Vagina (tissue), 2 donors: ENCODE data around the gene IRF9. TPM values are rescaled to one million over a fixed set of nuclear protein-coding genes. Genes with fewer than 3 reads are reported as not detected.
A peak's percentile ranks its signal among the peaks of the same experiment; 100 is the strongest.

ENCODE experiments used
- DNase-seq, 2 donors: peaks; one replicate each; pipeline ENCODE4 v3.0.0-alpha.2; 2017; ENCODE audit errors: extremely low spot score in 2 of 2
- H3K27ac ChIP-seq: fragments of 200-600 bp; sonication (generic); one replicate; pipeline ENCODE4 v1.5.1; 2019
- H3K27me3 ChIP-seq: fragments of 200-600 bp; sonication (generic); one replicate; pipeline ENCODE4 v1.5.1; 2019
- H3K36me3 ChIP-seq, 2 donors: fragments of 200-600 bp; sonication (generic); one replicate each; pipeline ENCODE4 v1.5.1; 2017 to 2019
- H3K4me1 ChIP-seq: fragments of 200-600 bp; sonication (generic); one replicate; pipeline ENCODE4 v1.5.1; 2019
- H3K4me3 ChIP-seq, 2 donors: fragments of 200-600 bp; sonication (generic); 1 replicate in 1 of 2; 2 replicates in 1 of 2; pipeline ENCODE4 v1.5.1; 2016 to 2019
- H3K9me3 ChIP-seq: fragments of 200-600 bp; sonication (generic); one replicate; pipeline ENCODE4 v1.5.1; 2019
- POLR2A ChIP-seq, 2 donors: fragments of 450-650 bp; IDR thresholded peaks; one replicate each; pipeline ENCODE4 v1.6.1; 2017; ENCODE audit warnings: antibody characterized with exemption in 2 of 2, mild to moderate bottlenecking in 2 of 2, moderate library complexity in 2 of 2
- POLR2AphosphoS5 ChIP-seq, 2 donors: sonication (generic); formaldehyde crosslinking; IDR thresholded peaks; one replicate each; pipeline ENCODE4 v1.9.0; 2017; ENCODE audit warnings: antibody characterized with exemption in 2 of 2, mild to moderate bottlenecking in 2 of 2, low read depth in 1 of 2; ENCODE audit not compliant: insufficient read depth in 1 of 2
- intact Hi-C: fragments of 100-400 bp; cut with DNase I; formaldehyde crosslinking; loops from one replicate; pipeline ENCODE4 v1.15.1; 2023
- total RNA-seq: library from RNA; depleted of rRNA; stranded (reverse); fragments of >200 nt; gene quantifications from one replicate; pipeline ENCODE4 v1.2.3, GENCODE V29; 2016
- TF ChIP-seq, protein P1 (sequence below), 3 experiments: fragments of 450-650 bp in 2 of 3; fragments of 200-600 bp in 1 of 3; sonication (generic) in 1 of 3; IDR thresholded peaks; one replicate each; pipeline ENCODE4 v1.5.1; 2017 to 2019; ENCODE audit warnings: antibody characterized with exemption in 3 of 3, mild to moderate bottlenecking in 2 of 3, moderate library complexity in 2 of 3

The IRF9 gene
- total RNA-seq, 1 donor from 2014 or later: 55.0 TPM

DNA sequence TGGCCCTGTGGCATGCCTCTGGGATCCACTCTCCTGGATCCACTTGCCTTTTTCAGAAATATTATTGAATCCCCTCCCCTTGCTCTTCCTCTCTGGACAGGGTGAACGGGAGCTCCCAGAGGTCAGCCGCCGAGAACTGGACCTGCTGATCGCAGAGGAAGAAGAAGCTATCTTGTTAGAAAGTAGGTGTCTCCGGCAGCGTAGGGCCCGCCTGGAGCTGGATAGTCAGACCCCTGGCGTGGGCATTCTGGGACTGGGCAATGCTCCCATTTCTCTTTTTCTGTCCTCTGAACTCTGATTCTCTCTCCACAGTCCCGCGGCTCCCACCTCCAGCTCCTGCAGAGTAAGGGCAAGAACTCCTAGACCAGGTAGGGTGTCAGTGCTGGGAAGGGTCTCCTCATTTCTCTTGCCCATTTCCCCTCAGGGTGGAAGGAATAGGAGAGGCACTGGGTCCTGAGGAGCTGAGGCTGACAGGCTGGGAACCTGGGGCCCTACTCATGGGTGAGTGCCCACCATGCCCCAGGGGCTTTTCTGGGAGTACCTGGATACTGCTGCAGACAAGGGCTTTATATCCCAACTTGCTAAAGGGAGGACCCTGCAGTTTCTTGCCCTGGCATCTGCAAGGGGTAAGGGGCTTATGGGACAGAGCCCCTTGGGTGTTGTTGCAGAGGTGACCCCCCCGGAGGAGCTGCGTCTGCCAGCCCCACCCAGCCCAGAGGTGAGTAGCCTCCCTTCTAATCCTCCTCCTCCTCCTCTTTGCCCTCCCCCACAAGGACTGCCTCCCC lies 16.2 kb downstream of the IRF9 start:
- intact Hi-C loops: no loop called here
- H3K4me1 ChIP-seq: peaks cover 16% of the 10 kb centered on the region
- H3K4me3 ChIP-seq: no peak overlapping the region
- H3K27ac ChIP-seq: no peak overlapping the region
- H3K9me3 ChIP-seq: no peaks in the 10 kb centered on the region
- TF ChIP-seq, protein P1, sequence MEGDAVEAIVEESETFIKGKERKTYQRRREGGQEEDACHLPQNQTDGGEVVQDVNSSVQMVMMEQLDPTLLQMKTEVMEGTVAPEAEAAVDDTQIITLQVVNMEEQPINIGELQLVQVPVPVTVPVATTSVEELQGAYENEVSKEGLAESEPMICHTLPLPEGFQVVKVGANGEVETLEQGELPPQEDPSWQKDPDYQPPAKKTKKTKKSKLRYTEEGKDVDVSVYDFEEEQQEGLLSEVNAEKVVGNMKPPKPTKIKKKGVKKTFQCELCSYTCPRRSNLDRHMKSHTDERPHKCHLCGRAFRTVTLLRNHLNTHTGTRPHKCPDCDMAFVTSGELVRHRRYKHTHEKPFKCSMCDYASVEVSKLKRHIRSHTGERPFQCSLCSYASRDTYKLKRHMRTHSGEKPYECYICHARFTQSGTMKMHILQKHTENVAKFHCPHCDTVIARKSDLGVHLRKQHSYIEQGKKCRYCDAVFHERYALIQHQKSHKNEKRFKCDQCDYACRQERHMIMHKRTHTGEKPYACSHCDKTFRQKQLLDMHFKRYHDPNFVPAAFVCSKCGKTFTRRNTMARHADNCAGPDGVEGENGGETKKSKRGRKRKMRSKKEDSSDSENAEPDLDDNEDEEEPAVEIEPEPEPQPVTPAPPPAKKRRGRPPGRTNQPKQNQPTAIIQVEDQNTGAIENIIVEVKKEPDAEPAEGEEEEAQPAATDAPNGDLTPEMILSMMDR (IDR thresholded peaks at IDR 0.05): no peak
- no peak for TF ChIP-seq POLR2A (IDR thresholded peaks at IDR 0.05)
- TF ChIP-seq POLR2AphosphoS5 (IDR thresholded peaks at IDR 0.05; ENCODE audit: insufficient read depth in 1 of 2, low read depth in 1 of 2): no peak
- H3K36me3 ChIP-seq: peaks cover 0 to 4% of the 10 kb centered on the region in 2 donors
- H3K27me3 ChIP-seq: no peaks in the 10 kb centered on the region
- DNase-seq: no peak

DNA sequence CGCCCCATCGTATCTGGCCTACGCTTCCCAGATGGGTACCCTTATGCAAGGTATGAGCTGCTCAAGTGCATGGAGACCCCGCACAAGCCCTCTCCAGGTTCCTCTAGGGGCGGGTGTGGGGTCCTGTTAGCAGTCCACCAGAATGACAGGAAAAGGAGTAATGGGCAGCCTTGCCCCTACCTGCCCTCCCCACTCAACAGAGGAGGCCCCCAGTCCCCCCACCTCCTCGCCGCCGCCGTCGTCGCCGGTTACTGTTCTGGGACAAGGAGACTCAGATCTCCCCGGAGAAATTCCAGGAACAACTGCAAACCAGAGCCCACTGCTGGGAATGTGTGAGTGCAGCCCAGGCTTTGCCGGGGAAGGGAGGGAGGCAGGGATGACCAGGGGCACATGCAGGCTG lies 16.8 kb downstream of the IRF9 start:
- no peaks in the 10 kb centered on the region for H3K27me3 ChIP-seq
- H3K4me3 ChIP-seq: no peak overlapping the region
- no peak for DNase-seq
- H3K27ac ChIP-seq: no peak overlapping the region
- peaks cover 0 to 6% of the 10 kb centered on the region in 2 donors for H3K36me3 ChIP-seq
- no peaks in the 10 kb centered on the region for H3K9me3 ChIP-seq
- intact Hi-C loops: no loop called here
- TF ChIP-seq POLR2AphosphoS5 (IDR thresholded peaks at IDR 0.05; ENCODE audit: insufficient read depth in 1 of 2, low read depth in 1 of 2) (no peak), POLR2A (IDR thresholded peaks at IDR 0.05) (no peak)
- TF ChIP-seq, protein P1 (IDR thresholded peaks at IDR 0.05): no peak
- H3K4me1 ChIP-seq: peaks cover 14% of the 10 kb centered on the region

DNA sequence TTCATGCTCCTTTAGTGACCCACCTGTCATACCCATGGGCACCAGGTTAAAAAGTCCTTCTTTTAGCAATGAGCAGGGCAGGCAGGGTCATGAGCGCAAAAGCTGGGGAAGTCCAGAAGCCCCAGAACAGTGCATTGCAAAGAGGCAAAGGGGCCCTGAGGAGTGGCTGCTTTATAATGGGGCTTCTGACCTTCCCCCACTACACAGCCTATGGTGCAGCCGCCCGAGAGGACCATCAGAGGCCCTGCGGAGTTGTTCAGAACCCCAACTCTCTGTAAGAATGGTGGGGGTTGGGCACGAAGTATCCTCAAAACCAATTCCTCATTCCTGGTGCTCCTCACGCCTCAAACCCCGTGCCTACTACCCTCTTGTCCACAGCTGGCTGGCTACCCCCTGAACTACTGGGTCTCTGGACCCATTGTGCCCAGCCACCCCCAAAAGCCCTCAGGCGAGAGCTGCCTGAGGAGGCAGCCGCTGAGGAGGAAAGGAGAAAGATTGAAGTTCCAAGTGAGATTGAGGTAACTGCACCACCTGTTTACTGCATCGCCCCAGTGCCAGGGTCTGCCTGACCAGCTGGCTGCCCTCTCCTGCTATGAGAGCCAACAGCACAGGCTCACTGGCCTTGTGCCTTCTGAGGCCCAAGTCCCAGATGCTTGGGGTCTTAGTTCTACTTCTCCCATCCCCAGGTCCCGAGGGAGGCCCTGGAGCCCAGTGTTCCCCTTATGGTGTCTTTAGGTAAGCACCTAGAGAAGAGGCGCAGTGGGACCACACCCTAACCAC lies 17.5 kb downstream of the IRF9 start:
- H3K9me3 ChIP-seq: no peaks in the 10 kb centered on the region
- TF ChIP-seq POLR2AphosphoS5 (IDR thresholded peaks at IDR 0.05; ENCODE audit: insufficient read depth in 1 of 2, low read depth in 1 of 2) (no peak), POLR2A (IDR thresholded peaks at IDR 0.05) (no peak)
- TF ChIP-seq, protein P1 (IDR thresholded peaks at IDR 0.05): no peak
- peaks cover 14% of the 10 kb centered on the region for H3K4me1 ChIP-seq
- H3K4me3 ChIP-seq: no peak overlapping the region
- H3K27ac ChIP-seq: no peak overlapping the region
- H3K36me3 ChIP-seq: peaks cover 0 to 13% of the 10 kb centered on the region in 2 donors
- DNase-seq: no peak
- H3K27me3 ChIP-seq: no peaks in the 10 kb centered on the region
- intact Hi-C loops: no loop called here

DNA sequence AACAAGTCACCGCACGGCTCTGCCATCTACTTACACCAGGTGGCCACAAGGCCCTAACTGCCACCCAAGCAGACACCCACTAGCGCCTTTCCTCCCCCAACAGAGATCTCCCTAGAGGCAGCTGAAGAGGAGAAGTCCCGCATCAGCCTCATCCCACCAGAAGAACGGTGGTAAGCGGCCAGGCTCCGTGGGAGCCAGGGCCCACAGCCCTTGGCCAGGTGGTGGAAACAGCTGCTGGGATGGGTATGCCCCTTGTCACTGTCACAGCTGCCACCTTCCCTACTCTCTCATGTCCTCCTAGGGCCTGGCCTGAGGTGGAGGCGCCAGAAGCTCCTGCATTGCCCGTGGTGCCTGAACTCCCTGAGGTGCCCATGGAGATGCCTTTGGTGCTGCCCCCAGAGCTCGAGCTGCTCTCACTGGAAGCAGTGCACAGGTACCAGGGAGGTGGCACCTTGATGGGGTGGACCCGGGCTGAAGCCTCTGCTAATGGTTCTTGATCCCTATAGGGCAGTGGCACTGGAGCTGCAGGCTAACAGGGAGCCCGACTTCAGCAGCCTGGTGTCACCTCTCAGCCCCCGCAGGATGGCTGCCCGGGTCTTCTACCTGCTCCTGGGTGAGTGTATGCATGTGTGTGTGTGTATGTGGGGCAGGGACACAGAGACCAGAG lies 18.4 kb downstream of the IRF9 start:
- intact Hi-C loops: no loop called here
- Histone ChIP-seq H3K9me3 (no peaks in the 10 kb centered on the region), H3K4me3 (no peak overlapping the region), H3K36me3 (peaks cover 0 to 22% of the 10 kb centered on the region in 2 donors), H3K4me1 (peaks cover 14% of the 10 kb centered on the region), H3K27me3 (no peaks in the 10 kb centered on the region), H3K27ac (peak overlapping the region; percentile 86)
- TF ChIP-seq POLR2AphosphoS5 (IDR thresholded peaks at IDR 0.05; ENCODE audit: insufficient read depth in 1 of 2, low read depth in 1 of 2): peak in 1 of 2 donors; percentile 27
- TF ChIP-seq POLR2A (IDR thresholded peaks at IDR 0.05): no peak
- DNase-seq: no peak
